Measurements from ENCODE around the gene SPINT3.

The SPINT3 gene

DNA sequence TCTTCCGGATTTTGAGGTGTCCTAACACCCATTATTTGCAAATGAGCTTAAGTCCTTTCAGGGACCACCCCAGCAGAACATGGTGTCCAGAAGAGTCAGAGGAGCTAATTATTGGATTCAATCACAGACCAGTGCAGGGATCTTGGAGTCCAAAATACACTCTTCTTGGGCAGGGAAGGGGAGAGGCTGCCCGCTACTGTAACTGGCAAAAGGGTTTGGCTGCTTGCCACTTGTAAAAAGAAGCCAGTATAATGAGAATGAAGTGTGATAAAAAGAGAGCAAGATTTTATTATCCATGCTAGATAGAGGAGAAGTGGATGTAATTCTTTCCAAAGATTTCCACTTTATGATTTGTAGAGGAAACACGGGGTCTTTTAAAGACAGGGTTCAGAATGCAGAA is 19.3 kb downstream of the SPINT3 start:
- H3K27me3 ChIP-seq (ENCODE audit: control insufficient read depth, low read length), result peaks cover 18% of the 10 kb centered on the region; the same call in 1 of the 2 replicates
- no peak overlapping the region for H3K4me3 ChIP-seq (ENCODE audit: low read length)
- TF ChIP-seq, protein P1, sequence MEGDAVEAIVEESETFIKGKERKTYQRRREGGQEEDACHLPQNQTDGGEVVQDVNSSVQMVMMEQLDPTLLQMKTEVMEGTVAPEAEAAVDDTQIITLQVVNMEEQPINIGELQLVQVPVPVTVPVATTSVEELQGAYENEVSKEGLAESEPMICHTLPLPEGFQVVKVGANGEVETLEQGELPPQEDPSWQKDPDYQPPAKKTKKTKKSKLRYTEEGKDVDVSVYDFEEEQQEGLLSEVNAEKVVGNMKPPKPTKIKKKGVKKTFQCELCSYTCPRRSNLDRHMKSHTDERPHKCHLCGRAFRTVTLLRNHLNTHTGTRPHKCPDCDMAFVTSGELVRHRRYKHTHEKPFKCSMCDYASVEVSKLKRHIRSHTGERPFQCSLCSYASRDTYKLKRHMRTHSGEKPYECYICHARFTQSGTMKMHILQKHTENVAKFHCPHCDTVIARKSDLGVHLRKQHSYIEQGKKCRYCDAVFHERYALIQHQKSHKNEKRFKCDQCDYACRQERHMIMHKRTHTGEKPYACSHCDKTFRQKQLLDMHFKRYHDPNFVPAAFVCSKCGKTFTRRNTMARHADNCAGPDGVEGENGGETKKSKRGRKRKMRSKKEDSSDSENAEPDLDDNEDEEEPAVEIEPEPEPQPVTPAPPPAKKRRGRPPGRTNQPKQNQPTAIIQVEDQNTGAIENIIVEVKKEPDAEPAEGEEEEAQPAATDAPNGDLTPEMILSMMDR (IDR thresholded peaks at IDR 0.05; ENCODE audit: low read depth, low read length, poor library complexity, severe bottlenecking), result no peak
- TF ChIP-seq EZH2phosphoT487 (IDR thresholded peaks at IDR 0.05; ENCODE audit: borderline replicate concordance, low read length), result no peak

DNA sequence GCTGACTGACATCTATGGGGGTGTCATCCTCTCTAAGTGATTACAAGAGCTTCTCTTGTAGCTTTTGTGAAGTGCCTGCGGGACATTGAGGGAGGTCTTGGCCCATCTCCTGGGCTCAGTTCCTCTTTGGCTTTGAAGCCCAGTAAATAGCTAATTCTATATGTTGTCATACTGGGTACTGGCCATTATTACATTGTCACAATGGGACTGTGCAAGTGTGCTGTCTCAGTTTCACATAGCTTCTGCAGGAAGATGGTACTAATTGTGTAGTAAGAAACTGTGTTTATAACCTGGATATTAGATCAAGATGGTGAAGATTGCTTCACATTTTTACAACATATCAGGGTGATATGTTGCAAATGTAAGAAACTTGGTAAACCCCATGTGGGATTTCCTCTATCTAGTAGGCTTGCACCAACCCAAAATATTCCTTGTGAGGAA is 19.9 kb downstream of the SPINT3 start:
- H3K4me1 ChIP-seq (ENCODE audit: control insufficient read depth, low read length), result no peaks in the 10 kb centered on the region
- H3K9me2 ChIP-seq (replicated peaks; ENCODE audit: control insufficient read depth, low read length), result no peaks in the 10 kb centered on the region
- no peak overlapping the region for H3K4me3 ChIP-seq (ENCODE audit: low read length)
- no peaks in the 10 kb centered on the region for H3F3A ChIP-seq (ENCODE audit: control insufficient read depth, insufficient read depth)
- TF ChIP-seq, protein P1 (IDR thresholded peaks at IDR 0.05; ENCODE audit: low read depth, low read length, poor library complexity, severe bottlenecking), result no peak
- no peak for TF ChIP-seq EZH2phosphoT487 (IDR thresholded peaks at IDR 0.05; ENCODE audit: borderline replicate concordance, low read length)
- no peaks in the 10 kb centered on the region for H3K36me3 ChIP-seq (ENCODE audit: control insufficient read depth, low read length)
- no peaks in the 10 kb centered on the region for H4K20me1 ChIP-seq (ENCODE audit: control insufficient read depth, insufficient read depth, low read depth, low read length)
- H3K79me2 ChIP-seq (ENCODE audit: control insufficient read depth, low read length), result no peaks in the 10 kb centered on the region
- H3K4me2 ChIP-seq (ENCODE audit: low read length), result no peak overlapping the region
- no peaks in the 10 kb centered on the region for H3K9me3 ChIP-seq (ENCODE audit: control insufficient read depth, insufficient read depth, low read length)
- H3K27ac ChIP-seq (ENCODE audit: low read depth, low read length), result no peak overlapping the region
- peaks cover 18% of the 10 kb centered on the region; the same call in 1 of the 2 replicates for H3K27me3 ChIP-seq (ENCODE audit: control insufficient read depth, low read length)

More for the DNA sequence above, 19.3 kb downstream of the SPINT3 start:
- Histone ChIP-seq H3K9me2 (replicated peaks; ENCODE audit: control insufficient read depth, low read length) (no peaks in the 10 kb centered on the region), H4K20me1 (ENCODE audit: control insufficient read depth, insufficient read depth, low read depth, low read length) (no peaks in the 10 kb centered on the region), H3K79me2 (ENCODE audit: control insufficient read depth, low read length) (no peaks in the 10 kb centered on the region), H3K4me2 (ENCODE audit: low read length) (no peak overlapping the region), H3K27ac (ENCODE audit: low read depth, low read length) (no peak overlapping the region), H3K4me1 (ENCODE audit: control insufficient read depth, low read length) (no peaks in the 10 kb centered on the region), H3F3A (ENCODE audit: control insufficient read depth, insufficient read depth) (no peaks in the 10 kb centered on the region), H3K36me3 (ENCODE audit: control insufficient read depth, low read length) (no peaks in the 10 kb centered on the region), H3K9me3 (ENCODE audit: control insufficient read depth, insufficient read depth, low read length) (no peaks in the 10 kb centered on the region)

DNA sequence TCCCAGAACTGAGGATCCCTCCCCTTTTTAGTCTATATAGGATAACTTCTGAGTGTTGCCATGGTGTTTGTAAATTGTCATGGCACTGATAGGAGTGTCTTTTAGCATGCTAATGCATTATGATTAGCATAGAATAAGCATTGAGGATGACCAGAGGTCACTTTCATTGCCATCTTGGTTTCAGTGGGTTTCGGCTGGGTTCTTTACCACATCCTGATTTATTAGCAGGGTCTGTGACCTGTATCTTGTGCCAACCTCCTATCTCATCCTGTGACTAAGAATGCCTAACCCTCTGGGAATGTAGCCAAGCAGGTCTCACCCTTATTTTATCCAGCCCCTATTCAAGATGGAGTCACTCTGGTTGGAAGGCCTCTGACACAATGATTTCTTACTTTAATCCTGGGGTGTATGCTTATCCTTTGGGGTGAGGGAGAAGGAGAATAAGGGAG is 26.3 kb downstream of the SPINT3 start:
- H3K9me2 ChIP-seq (replicated peaks; ENCODE audit: control insufficient read depth, low read length), result no peaks in the 10 kb centered on the region
- no peaks in the 10 kb centered on the region for H3K9me3 ChIP-seq (ENCODE audit: control insufficient read depth, insufficient read depth, low read length)
- no peaks in the 10 kb centered on the region for H3K79me2 ChIP-seq (ENCODE audit: control insufficient read depth, low read length)
- no peak overlapping the region for H3K27ac ChIP-seq (ENCODE audit: low read depth, low read length)
- H3K27me3 ChIP-seq (ENCODE audit: control insufficient read depth, low read length), result peaks cover 11% of the 10 kb centered on the region
- no peak for TF ChIP-seq EZH2phosphoT487 (IDR thresholded peaks at IDR 0.05; ENCODE audit: borderline replicate concordance, low read length)
- TF ChIP-seq, protein P1 (IDR thresholded peaks at IDR 0.05; ENCODE audit: low read depth, low read length, poor library complexity, severe bottlenecking), result no peak
- H4K20me1 ChIP-seq (ENCODE audit: control insufficient read depth, insufficient read depth, low read depth, low read length), result no peaks in the 10 kb centered on the region
- H3K36me3 ChIP-seq (ENCODE audit: control insufficient read depth, low read length), result no peaks in the 10 kb centered on the region
- H3K4me2 ChIP-seq (ENCODE audit: low read length), result no peak overlapping the region
- H3K4me3 ChIP-seq (ENCODE audit: low read length), result no peak overlapping the region
- no peaks in the 10 kb centered on the region for H3K4me1 ChIP-seq (ENCODE audit: control insufficient read depth, low read length)
- no peaks in the 10 kb centered on the region for H3F3A ChIP-seq (ENCODE audit: control insufficient read depth, insufficient read depth)

All from DOHH2 (cell line).